Tongue (tissue), 2 donors: ENCODE results near the gene PPP1CC. TPM values are rescaled to one million over a fixed set of nuclear protein-coding genes. Genes with fewer than 3 reads are reported as not detected.
"Not testable (repeated sequence)": the region's sequence is repeated elsewhere in the genome, so short reads cannot be mapped to it uniquely, and the experiment has no call there.

Source experiments
- DNase-seq: peaks from one replicate; pipeline ENCODE4 v3.0.0-alpha.2; 2015
- total RNA-seq: library from RNA; depleted of rRNA; stranded (reverse); fragments of >200 nt; gene quantifications from one replicate; pipeline ENCODE4 v1.2.3, GENCODE V29; 2014

Gene PPP1CC
- 140 TPM for total RNA-seq

DNA sequence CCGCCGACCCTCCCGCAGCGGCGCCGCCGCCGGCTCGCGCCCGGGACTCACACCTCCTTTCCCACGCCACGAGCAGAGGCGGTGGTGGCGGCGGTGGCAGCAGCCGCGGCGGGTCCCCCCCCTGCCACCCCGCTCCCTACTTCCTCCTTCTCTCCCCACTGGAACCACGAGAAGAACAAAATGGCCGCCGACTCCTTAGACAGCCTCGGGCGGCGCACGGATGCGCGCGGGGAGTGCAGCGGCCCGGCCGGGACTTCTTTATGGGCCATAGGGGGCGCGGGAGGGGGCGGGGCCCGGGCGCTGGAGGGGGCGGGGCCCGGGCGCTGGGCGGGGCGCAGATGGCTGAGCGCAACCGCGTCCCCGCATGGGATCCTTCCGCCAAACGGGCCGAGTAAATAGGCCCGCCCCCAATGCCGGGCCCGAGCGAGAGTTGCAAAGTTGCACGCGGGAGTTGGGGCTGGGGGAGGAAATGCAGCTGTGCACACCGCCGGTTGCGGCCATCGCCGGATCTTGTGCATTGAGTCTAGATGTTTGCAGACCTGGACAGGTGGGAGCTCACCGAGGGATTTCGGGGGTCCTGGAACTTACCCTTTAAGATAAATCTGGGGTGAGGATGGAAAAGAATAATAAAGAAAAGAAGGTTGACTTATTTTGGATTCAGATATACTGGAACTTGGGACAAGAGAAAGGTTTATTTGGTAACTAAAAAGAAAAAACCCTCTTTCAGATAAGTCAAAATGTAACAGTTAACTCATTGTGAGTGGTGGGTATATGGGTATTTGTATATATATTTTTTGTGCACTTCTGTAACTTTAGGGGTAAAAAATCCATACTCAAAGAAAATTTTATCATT is at the start of gene PPP1CC:
Gene PPP1CC (minus strand): TSS at position 174 of the 853 bp plus-strand sequence. CDS start 184 bp downstream, outside the sequence.
- DNase-seq: peak; percentile 98

DNA sequence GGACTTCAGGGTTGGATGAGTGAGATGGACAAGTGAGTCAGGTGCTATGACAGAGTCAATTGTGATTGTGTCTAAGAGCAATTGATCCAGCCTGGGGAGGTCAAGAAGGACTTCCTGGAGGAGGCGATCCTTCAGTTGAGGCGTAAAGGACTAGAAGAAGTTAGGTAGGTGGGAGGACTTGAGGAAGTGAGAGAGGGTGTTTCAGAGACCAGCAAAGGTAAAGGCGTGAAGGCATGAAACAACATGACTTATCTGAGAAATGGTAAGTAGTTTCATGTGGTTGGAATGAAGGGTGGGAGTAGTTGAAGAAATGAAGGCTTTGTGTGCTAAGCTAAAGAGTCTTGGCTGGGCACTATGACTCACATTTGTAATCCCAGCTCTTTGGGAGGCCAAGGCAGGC is 48.9 kb upstream of the PPP1CC start:
- DNase-seq: no peak

DNA sequence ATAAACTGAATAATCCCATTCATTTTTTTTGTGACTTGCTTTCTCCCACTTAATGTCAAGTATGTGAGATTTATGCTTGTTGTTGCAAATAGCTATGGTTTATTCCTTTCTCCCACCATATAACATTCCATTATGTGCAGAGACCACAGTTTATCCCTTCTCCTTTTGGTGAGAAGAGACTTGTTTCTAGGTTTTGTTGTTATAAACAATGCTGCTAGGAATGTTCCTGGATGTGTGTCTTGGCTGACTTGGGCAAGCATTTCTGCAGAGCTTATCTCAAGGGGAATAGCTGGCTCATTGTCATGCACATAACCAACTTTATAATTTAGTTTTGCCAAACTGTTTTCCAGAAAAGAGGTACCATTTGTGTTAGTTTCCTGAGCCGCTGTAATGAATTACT is 47.6 kb upstream of the PPP1CC start:
- no peak for DNase-seq

DNA sequence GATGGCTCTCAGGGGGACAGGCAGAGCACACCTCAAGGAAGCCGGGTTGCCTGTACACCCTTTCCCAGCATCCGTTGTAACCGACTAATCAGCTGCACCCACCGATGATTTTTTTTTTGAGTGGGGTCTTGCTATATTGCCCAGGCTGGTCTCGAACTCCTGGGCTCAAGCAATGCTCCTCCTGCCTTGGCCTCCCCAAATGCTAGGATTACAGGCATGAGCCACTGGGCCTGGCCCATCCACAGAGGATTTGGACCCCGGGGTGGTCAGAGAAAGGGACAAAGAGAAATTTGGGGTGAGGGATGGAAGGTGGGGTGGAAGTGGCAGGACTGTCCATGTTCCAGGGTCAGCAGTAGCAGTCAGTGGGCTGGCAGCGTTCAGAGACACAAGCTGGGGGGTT is 43.3 kb upstream of the PPP1CC start:
- DNase-seq: no peak

DNA sequence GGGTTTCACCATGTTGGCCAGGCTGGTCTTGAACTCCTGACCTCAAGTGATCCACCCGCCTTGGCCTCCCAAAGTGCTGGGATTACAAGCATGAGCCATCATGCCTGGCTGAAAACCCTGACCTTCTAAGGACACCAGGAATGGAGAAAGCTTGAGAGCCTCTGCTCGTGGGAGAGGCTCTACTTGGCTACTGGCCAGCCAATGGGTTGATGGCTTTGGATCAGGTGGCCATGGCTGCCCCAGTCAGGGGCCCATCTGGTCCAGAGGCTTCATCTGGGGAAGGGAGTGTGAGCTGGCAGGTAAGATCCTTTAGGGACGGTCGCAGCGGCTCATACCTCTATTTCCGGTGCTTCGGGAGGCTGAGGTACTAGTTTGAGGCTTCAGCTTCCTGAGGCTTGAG is 42.5 kb upstream of the PPP1CC start:
- no peak for DNase-seq

DNA sequence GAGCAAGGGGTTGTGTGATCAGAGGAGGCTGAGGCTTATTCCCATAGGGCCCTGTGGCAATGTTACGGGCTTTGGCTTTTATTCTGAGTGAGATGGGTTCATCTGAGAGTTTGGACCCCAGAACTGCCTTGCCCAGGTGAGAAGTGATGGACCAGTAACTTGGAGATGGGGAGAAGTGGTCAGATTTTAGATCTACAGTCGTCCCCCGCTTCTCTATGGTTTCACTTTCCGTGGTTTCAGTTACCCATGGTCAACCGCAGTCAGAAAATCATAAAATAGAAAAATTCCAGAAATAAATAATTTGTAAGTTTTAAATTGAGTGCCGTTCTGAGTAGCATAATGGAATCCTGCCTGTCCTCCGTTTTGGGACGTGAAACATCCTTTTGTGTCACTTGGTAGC is 40.2 kb upstream of the PPP1CC start:
- no peak for DNase-seq

DNA sequence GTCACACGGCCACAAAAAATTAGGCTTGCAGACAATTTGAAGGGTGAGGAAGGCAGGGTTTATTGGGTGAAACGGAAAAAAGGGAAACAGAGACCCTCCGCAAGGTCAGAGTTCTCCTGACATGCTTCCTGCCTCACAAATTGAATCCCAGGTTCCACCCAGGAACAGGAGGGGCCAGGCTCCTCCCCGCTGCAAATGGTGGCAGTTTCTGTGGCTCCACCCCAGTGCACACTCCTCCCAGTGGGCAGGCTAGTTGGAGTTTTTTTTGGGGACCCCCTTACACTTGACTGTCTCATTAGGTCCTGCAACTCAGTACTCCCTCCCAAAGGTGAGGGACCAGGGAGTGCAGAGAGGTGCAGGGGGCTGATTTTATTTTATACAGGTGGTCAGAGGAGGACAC is 39.4 kb upstream of the PPP1CC start:
- no peak for DNase-seq

DNA sequence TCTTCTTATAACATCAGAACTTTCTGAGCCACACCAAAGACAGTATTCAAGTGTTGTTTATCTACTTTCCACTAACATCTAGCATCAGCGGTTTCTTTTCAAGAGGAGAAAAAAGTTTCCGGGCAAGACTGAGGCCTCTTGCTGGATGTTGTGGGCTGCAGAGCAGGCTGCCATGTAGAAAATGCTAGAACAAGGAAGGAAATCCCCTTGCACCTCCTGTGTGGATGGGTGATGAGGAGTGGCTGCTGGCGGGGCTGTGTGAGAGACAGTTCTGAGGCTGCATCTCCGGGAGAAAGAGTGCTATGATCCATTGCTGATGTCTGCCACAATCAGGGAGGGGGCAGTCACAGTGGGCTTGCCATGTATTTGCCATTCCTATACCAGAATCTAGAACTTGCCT is 37.8 kb upstream of the PPP1CC start:
- DNase-seq: no peak

DNA sequence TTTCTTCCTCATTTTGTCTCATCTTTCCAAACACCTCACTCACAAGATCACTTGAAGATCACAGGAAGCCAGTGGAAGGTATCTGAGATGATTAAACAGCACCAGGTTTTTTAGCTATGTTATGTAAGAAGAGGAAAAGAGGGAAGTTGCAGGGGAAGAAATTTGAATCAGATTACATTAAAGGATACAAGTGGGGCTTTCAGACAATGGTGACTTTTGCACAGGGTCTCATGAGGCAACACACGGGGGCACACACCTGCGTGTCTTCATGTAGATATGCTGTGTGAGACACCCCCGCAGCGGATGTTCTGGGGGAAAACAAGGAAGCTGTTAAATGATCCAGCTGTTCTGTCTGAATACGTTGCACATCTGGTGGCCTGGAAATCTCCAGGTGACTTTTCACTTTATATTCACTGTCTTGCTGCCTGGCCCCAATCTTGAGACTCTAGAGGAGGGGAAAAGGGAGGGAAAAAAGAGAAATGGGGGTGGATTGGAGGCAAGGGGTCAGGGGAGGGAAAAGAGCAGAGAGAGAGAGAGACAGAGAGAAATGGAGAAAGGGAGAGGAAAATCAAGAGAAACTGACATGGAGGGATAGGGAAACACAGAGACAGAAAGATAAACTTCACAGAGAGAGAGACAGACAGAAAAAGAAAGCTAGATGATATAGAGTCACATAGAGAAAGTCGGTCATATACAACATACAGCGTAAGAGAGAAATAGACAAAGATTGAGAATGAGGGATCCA is 36.3 kb upstream of the PPP1CC start:
- no peak for DNase-seq

DNA sequence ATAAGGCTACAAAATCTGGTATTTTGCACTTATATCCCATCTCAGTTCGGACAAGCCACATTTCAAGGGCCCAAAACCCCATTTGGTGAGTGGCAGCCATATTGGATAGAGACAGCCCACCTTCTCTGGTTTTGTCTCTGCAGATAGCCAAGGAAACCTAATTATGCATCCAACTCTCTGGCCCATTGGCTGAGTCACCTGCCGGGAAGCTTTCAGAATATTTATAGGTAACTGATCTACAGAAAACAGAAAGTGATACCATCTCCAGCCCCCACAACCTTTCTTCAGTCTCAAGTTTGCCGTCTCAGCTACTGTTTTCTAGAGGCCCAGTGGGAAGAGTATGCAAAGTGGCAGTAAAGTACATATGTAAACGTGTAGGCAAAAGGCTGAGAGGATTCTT is 33.7 kb upstream of the PPP1CC start:
- DNase-seq: no peak

DNA sequence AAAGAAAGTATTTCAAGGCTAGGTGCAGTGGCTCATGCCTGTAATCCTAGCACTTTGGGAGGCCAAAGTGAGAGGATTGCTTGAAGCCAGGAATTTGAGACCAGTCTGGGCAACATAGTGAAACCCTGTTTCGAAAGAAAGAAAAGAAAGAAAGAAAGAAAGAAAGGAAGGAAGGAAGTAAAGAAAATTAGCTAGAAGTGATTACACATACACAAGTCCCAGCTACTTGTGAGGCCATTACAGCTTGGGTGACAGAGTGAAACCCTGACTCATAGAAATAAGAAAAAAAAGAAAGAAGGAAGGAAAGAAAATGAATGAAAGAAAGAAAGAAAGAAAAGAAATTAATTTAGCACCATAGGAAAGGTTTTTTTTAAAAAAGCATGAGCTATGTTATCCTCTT is 33.3 kb upstream of the PPP1CC start:
- DNase-seq: no peak

DNA sequence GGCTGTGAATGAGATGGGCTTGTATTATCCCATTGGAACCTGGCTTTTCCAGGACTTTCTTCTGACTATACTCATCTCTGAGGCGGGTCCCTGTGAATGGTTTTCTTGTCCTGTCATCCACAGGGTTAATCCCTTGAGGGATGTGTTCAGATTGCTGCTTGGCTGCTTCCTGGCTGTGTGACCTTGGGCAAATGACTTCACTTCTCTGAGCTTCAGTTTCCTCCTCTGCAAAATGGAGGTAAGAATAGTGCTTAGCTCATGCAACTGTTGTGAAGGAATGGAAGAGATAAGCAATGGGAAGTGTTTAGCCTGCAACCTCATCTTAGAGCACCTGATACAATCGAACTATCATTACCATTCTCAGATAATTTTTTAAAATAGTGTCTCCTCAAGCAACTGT is 32.1 kb upstream of the PPP1CC start:
- DNase-seq: no peak

DNA sequence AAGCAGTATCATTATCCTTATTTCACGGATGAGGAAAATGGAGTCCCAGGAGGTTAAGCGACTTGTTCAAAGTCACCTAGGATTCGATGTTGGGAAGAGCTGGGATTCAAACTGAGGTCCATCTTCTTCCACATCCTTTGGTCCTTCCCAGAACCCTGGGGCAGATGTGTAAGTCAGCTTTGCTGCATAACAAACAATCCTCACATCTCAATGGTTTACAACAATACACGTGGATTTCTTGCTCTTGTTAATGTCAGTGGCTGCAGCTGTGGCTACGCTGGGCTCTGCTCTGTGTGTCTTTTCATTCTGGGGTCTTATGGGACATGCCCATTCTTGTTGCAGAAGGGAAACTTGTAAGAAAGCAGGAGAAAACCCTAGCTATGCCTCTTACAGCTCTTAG is 26.3 kb upstream of the PPP1CC start:
- no peak for DNase-seq

DNA sequence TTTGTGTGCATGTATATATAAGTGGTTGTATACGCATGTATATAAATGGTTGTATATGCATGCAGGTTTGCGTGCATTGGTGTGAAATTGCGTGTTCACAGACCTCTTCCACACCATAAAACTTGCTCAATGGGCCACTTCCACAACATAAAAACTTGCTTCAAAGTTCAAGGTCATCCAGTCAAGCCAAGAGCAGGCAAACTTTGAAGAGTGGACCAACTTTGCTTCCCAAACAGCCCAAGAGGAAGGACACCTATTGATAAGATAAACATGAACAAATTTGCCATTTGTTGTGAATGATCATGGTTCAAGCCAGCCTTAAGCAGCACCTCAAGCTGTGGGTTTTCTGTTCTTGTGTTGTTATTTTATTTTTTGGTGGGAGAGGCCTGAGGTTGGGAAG is 25.2 kb upstream of the PPP1CC start:
- DNase-seq: no peak

DNA sequence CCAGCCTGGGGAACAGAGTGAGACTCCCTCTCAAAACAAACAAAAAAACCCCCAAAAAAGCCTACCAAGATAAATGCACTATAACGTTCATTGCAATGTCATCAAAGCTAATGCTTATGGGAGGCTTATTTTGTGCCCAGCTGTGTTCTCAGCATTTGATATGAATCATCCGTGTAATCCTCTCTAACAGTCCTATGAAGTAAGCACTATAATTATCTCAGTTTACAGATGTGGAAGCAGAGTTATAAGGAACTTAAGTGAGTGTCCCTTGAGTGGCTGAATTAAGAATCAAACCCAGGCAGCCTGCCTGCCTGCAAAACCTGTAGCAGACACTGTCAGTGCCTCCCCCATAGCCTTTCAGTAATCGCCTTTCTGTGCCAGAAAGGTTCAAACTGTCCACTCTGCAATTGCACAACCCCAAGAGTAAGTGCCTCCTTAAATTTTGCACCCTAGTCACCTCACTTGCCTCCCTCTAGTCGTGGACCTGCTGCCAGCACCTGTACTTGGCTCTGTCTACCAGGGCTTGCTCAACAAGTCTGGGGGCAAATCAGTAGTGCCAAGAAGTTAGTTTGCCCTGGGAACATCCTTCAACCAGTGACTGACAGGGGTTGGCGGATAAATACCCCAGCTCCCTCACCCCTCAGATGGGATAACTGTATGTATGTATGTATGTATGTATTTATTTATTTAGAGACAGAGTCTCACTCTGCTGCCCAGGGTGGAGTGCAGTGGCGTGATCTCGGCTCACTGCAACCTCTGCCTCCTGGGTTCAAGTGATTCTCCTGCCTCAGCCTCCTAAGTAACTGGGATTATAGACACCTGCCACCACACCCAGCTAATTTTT is 23.8 kb upstream of the PPP1CC start:
- no peak for DNase-seq

DNA sequence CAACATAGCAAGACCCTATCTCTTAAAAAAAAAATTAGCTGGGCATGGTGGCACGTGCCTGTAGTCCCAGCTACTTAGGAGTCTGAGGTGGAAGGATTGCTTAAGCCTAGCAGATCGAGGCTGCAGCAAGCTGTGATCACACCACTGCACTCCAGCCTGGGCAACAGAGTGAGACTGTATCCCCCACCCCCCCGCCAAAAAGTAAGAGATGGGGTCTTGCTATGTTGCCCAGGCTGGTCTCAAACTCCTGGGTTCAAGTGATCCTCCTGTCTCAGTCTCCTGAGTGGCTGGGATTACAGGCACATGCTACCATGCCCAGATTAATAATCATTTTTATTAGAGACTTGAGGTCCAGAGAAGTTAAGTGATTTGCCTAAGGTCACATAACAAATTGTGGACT is 22.9 kb upstream of the PPP1CC start:
- not testable (repeated sequence) for DNase-seq

DNA sequence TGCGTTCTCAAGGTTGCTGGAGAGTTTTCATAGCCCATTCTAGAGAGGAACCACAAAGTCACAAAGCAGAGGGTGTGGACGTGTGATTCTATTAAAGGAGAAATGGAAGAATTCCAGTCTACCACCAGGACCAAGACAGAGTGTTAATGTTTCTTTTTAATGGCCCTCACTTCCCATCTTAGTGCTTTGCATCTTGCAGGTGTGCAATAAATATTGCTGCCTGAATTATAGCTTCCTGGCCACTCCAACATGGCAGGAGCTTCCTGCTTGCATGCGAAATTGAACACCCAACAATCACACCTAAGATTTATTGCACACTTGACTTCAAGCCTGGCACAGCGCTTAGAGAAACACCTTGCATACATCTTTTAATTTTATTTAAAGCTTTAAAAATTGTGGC is 22.4 kb upstream of the PPP1CC start:
- no peak for DNase-seq

DNA sequence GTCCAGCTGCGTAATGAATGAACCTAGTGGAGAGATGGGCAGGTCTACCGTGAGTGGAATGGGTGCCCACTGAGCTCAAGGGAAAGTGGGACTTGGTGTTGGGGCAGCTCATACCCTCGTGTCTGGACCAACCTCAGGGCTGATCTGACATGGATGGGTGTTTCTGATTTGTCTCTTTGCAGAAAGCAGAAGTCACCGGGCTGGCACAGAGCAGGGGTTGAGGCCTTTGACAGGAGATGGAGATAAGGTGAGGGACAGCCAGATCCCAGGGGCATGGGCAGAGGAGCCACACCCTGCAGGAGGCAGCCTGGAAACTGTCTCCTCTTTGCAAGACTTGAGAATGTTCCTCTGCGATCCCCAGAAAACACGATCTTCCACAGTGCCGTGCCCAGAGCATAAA is 20.9 kb upstream of the PPP1CC start:
- DNase-seq: no peak

DNA sequence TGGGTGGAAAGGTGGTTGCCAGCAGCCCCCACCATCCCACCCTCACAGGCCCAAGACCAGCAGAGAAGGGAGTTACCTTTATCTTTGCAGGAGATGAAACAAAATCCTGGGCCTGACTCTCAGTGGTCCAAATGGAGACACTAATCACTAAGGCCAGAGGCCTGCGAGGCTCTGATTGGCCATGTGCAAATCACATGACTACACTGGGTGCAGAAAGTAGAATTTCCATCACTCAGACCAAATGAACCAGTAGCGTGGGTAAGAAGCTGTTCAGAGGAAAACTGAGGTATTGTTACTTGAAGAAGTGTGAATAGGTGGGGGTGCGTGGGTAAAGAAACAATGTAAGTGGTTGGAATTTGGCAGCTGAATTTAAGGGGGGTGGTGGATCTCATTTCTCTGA is 20.2 kb upstream of the PPP1CC start:
- DNase-seq: no peak

DNA sequence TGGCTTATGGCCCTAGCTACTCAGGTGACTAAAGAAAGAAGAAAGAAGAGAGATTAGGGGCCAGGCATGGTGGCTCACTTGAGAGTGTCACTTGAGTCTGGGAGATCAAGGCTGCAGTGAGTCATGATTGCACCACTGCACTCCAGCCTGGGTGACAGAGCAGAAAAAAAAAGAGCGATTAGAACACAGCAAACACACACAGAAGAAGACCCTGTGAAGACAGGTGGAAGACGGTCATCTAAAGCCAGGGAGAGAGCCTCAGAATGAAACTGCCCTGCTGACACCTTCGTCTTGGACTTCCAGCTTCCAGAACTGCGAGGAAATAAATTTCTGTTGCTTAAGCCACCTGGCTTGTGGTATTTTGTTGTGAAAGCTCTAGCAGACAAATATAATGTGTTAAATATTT is 17.5 kb upstream of the PPP1CC start:
- DNase-seq: no peak

DNA sequence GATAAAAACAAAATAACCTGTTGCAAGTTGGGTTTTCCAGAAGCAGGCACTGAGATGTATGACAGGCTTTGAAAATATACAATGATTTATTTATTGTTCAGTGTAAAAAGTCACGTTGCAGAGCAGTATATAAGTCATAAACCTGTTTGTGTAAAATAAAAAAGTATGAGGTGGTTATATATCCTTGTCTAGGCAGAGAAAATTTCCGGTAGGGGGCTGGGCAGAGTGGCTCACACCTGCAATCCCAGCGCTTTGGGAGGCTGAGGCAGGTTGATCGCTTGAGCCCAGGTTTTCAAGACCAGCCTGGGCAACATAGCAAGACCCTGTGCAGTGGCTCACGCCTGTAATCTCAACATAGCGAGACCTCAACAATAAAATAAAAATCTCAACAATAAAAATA is 16.2 kb upstream of the PPP1CC start:
- no peak for DNase-seq

DNA sequence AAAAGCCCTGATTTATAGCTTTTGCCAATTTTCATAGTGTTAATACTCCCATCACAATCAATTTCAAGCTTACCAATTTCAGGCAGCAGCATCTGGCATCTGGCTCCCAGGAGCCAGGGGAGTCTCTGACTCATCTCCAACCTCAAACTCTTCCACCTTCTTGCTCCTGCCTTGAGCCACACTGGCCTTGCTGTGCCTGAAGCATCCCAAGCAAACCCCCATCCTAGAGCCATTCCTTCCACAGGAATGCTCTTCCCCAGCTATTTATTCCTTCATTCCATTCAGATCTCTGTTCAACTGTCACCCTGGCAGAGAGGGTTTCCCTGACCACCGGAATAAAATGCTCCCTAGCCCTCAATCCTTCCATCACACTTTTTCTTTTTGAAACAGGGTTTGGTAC is 13.9 kb upstream of the PPP1CC start:
- DNase-seq: no peak
